GM21619 (cell line): ENCODE results near the gene PPP2R3A.

Experiments
- ATAC-seq: cut with Tn5 transposase; IDR thresholded peaks from one replicate; pipeline ENCODE4 v1.9.1; 2021; ENCODE audit not compliant: unreplicated experiment

PPP2R3A gene

GRCh38 chr3:136022529-136023263 lies 57.2 kb downstream of the PPP2R3A start:
- no peak for ATAC-seq

GRCh38 chr3:136023264-136023978 lies 57.9 kb downstream of the PPP2R3A start:
- ATAC-seq, result no peak

- ATAC-seq, result no peak
Measured at GRCh38 chr3:136036306-136036705, 70.8 kb downstream of the PPP2R3A start.

GRCh38 chr3:136038668-136039067 lies 73.1 kb downstream of the PPP2R3A start:
- no peak for ATAC-seq

- no peak for ATAC-seq
Measured at GRCh38 chr3:136042608-136043221, 77.2 kb downstream of the PPP2R3A start.

GRCh38 chr3:136044980-136045745 lies 79.6 kb downstream of the PPP2R3A start:
- no peak for ATAC-seq

GRCh38 chr3:136048068-136048467 lies 82.5 kb downstream of the PPP2R3A start:
- ATAC-seq, result no peak

GRCh38 chr3:136050250-136050649 lies 84.7 kb downstream of the PPP2R3A start:
- ATAC-seq, result no peak

GRCh38 chr3:136055491-136055890 lies 90.0 kb downstream of the PPP2R3A start:
- no peak for ATAC-seq

- no peak for ATAC-seq
Measured at GRCh38 chr3:136067211-136067610, 101.7 kb downstream of the PPP2R3A start.

GRCh38 chr3:136068708-136069107 lies 103.2 kb downstream of the PPP2R3A start:
- ATAC-seq, result no peak

- ATAC-seq, result no peak
Measured at GRCh38 chr3:136069933-136070332, 104.4 kb downstream of the PPP2R3A start.

- ATAC-seq, result no peak
Measured at GRCh38 chr3:136070334-136070733, 104.8 kb downstream of the PPP2R3A start.

- no peak for ATAC-seq
Measured at GRCh38 chr3:136070953-136071949, 105.7 kb downstream of the PPP2R3A start.

GRCh38 chr3:136074546-136075170 lies 109.1 kb downstream of the PPP2R3A start:
- ATAC-seq, result no peak

- no peak for ATAC-seq
Measured at GRCh38 chr3:136075218-136075808, 109.8 kb downstream of the PPP2R3A start.

- ATAC-seq, result no peak
Measured at GRCh38 chr3:136075811-136076210, 110.3 kb downstream of the PPP2R3A start.

- ATAC-seq, result no peak
Measured at GRCh38 chr3:136078421-136079364, 113.2 kb downstream of the PPP2R3A start.
